GM21381 (cell line): ENCODE measurements around the gene MARCHF9.

ENCODE experiments used
- ATAC-seq: cut with Tn5 transposase; IDR thresholded peaks from one replicate; pipeline ENCODE4 v1.9.1; 2021; ENCODE audit warnings: mild to moderate bottlenecking, moderate library complexity; ENCODE audit not compliant: unreplicated experiment

Gene MARCHF9

DNA sequence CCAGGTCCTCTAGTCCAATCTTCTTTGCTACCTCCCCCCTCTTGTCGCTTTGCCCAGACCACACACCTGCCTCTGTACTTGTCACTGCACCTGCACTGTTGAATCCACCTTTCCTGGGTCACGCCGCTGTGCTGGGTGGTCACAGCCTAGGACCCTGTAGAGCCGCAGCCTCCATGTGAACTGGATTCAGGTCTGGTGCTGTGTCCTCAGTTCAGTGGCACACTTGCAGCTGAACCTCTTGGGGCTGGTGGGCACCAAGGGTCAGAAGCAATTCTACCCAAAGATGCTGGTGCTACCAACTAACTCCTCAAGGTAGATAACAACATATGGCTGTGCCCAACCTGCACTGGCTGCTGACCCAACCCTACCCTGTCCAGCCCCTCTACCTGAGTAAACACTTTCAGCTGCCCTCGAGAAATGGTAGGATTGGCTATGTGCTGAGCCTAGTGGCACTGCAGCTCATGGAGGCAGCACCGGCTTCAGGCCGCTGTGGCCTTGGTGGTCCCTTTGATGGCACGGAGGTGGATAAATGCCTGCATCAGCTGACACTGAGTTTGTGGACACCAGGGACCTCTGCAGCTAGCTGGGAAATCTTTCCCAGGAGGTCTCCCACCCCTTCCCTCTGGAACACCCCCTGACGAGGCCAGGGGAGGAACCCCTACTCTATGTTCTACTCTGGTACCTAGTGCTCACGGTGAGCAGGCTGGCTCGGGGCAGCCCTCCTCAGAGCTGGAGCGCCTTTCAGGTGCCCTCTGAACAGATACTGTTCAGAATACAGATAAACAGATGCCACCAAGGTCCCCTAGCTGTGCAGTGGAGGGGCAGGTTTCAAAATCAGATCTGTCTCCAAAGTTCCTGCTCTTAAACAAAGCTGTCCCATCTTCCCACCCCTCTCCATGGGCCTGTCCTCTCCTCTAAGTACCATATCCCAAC, 30.6 kb upstream of the MARCHF9 start:
- no peak for ATAC-seq

DNA sequence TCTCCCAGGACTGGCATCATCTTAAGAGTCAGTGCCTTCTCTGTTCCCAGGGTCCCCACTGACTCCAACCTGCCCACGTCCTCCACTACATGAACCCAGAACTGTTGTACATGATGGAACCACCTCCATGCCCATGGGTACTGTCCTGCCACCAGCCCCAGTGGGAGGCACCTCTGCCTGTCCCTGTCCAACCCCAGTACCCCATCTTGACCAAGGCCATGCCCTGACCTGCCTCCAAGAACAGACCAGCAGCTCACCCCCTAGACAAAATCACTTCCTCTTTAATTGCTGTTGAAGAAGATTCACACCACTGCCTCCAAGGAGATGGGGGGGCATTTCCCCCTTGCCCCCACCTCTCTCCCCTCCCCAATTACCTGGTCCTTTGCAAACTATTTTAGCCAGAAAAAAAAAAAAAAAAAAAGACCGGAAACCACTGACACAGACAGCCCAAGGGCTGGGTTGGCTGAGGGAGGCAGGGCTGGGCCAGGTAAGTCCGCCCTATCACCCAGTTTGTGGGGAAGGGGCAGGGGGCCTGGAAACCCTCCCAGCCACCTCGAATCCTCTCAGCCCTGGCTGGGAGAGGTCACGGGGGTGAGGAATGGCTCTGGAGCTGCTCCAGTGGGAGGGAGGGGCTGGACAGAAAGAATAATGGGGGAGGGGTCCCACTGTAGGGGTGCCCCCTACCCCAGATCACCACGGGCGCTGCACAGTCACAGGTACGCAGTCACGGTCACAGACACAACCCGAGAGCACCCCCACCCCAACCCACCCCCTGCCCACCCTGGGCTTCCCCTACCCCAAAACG, 29.8 kb upstream of the MARCHF9 start:
- ATAC-seq: no peak

DNA sequence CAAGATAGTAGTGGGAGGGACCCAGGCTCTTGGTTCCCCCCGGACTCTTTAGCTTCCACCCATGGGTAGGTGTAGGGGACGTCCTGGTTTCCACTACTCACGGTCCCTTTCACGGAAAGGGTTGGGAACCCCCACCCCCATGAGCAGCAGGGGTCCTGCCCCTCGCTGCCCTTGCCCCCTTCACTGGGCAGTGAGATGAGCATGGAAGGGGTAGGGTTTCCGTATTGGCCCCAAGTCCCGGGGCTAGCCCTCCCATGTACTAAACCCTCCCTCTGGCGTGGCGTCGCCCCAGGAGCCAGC, 29.1 kb upstream of the MARCHF9 start:
- no peak for ATAC-seq

DNA sequence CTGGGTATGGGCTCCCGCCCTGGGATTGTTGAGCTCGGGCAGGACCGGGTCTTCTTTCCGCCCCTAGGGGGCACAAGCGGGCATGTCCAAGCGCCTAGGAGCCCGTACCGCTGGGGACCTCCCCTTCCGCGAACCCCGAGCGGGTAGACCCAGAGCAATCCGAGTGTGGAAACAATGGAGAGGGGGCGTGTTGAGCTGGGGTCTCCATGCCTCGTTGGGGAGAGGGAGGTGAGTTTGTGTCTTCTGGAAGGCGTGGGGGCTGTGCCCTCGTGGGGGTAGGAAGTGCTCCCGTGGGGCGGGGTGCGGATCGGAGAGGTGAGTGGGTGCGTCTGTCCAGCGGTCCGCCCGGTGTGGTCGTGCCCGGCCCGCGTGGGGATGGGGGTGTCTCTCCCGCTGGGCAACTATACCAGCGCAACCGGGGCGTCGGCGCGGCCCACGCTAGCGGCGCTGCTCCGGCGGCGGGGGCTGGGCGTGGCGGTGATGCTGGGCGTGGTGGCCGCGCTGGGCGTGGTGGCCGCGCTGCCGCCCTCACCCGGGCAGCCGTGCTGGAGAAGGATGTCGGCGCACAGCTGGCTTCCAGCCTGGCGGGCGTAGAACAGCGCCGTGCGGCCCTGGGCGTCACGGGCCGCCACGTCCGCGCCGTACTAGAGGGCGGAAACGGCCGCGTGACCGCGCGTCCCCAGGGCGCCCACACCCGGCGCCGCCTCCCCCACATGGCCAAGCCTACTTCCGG, 28.6 kb upstream of the MARCHF9 start:
- ATAC-seq: no peak

DNA sequence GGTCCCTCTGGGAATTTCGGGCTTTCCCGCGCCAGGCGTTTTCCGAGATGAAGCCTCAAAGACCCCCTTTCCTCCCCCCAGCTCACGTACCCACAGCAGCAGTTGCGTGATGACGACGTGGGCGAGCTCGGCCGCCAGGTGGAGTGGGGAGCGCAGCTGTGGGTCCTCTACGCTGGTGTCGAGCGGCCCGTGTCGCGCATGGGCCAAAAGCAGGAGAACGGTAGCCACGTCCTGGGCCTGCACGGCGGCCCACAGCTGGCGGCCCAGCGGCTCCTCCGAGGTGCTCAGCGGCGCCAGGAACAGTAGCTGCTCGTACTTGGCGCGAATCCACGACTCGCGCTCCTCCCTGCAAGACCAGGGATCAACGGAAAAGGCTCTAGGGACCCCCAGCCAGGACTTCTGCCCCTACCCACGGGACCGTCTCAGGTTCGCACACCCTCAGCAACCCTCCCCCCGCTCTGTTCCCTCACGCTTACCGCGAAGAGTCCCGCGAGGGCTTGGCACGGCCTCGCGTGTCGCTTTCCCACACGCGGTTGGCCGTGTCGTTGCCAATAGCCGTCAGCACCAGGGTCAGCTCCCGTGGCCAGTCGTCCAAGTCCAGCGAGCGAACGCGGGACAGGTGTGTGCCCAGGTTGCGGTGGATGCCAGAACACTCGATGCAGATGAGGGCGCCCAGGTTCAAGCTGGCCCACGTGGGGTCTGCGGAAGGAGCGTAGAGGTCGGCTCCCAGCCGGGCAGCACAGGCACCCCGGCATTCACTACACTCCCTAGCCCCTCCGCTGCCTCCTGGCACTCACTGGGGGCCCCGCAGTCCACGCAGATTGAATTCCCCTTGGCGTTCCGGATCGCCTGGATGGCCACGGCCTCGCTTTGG, 27.8 kb upstream of the MARCHF9 start:
- no peak for ATAC-seq

DNA sequence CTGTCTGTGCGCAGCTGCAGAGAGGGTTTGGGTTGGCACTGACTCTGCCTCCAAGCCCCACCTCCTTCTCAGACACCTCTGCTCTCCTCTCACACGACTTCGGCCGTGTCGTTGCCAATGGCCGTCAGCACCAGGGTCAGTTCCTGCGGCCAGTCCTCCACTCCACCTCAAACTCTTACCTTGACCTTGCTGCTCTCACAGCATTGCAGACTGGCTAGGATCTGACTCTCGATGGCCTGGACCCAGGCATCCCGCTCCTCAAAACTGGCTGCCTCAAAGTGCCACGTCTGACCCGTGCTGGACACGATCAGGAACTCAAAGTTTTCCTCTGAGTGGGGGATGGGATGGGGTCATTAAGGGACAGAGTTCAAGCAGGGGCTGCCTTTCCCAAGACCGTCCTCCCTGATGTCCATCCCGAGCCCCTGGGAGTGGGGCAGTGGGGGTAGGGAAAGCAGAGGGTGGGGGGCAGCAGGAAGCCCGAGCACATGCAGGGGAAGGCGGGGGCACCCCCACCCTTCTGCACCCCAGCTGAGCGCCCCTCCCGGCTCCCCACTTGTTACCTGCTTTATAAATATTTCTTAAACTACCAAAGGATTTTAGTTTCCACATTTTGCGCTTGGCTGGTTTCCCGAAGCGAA, 27.0 kb upstream of the MARCHF9 start:
- ATAC-seq: no peak

DNA sequence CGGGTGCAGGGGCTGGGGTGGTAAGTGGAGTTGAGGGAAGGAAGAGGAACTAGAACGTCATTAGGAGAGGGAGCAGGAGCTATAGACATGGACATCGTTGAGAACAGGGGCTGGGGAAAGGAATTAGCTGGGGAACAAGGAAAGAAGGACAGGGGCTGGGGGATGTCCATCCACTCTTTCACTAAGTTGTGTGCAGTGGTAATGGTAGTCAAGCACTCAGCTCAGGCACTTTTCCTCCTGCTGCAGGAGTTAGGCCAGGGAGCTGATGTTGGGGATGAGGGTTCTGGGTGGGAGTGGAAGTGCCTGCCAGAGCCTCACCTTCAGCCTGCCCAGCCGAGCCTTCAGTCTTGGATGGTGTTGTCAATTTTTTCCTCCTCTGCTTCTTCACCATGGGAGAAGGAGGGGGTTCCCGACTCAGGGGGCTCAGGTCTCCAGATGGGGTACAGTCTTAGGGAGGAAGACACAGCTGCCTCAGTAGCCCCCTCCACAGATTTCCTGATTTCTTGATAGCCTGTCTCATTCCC, 25.5 kb upstream of the MARCHF9 start:
- no peak for ATAC-seq

DNA sequence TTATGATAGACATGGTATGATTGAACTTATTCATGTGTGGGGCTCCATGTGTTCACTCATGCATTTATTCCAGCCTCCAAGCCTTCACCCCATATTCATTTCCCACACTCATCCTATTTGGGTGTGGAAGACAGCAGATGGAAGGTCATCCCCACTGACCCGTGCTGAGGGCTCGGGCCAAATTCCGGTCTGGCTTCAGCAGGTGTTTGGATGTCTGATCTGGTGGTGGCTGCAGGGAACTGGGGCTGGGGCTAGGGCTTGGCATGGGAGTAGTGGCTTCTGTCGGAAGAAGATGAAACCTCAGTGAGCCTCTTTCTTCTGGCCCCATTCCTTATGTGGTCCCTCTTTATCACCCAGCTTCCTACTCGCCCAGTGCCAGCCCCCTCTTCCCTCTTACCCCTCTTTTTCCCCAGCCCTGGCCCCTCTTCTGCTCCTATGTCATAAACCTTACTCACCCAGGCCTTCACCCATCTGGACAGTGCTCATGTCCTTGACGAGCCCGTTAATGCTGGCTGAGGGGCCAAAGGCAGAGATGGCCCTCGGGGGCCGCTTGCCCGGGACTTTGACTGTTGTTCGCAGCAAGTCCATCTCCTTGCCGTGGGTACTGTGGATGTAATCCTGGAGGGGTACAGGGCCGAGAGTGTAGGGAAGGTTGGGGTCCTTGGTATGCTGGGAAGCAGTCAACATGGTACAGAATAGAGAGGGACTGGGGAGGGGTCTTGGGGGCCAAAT, 24.4 kb upstream of the MARCHF9 start:
- no peak for ATAC-seq

DNA sequence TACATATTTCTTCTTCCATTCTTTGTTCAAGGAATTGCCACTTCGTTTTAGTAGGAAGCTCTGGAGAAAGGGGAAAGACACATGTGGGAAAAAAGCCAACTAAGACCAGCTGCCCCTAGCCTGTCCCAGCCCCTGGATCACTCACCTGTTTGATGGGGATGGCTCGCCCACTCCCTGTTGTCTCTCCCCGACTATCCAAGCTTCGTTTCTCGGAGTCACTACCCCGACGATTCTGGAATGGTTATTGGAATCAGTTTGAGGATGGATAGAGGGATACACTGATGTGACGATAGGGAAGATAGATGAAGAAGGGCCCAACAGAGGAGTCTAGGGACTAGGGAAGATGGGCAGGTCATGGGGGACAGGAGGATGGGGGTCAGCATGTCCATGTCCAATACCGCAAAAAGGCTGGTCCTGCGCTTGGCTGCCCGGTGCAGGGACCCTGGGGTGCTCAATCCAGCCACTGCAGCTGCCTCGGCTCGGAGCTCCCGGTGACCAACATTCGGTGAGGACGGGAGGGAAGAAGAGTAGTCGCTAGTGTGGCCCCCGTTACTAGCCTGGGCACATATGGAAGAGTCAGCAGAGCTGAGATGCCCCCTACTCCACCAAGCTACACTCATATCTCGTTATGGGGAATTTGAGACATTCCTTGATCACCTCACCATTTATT, 23.4 kb upstream of the MARCHF9 start:
- ATAC-seq: no peak

DNA sequence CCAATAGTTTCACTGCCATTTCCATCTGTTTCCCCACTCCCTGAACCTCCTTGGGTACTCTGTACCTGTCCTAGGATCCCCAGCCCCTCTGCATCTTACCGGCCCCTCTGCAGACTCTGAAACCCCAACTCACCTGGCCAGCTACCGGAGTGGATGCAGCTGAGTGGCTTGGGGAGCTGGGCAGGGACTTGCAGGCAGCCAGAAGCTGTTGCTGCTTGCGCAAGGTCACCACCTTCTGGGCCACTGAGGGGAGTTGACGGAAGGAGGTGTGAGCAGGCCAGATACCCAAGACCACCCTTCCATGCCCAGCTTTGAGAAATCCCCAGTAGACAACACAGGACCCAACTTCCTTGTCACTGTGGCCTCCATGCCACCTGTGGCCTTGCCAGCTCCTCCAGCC, 22.6 kb upstream of the MARCHF9 start:
- no peak for ATAC-seq

DNA sequence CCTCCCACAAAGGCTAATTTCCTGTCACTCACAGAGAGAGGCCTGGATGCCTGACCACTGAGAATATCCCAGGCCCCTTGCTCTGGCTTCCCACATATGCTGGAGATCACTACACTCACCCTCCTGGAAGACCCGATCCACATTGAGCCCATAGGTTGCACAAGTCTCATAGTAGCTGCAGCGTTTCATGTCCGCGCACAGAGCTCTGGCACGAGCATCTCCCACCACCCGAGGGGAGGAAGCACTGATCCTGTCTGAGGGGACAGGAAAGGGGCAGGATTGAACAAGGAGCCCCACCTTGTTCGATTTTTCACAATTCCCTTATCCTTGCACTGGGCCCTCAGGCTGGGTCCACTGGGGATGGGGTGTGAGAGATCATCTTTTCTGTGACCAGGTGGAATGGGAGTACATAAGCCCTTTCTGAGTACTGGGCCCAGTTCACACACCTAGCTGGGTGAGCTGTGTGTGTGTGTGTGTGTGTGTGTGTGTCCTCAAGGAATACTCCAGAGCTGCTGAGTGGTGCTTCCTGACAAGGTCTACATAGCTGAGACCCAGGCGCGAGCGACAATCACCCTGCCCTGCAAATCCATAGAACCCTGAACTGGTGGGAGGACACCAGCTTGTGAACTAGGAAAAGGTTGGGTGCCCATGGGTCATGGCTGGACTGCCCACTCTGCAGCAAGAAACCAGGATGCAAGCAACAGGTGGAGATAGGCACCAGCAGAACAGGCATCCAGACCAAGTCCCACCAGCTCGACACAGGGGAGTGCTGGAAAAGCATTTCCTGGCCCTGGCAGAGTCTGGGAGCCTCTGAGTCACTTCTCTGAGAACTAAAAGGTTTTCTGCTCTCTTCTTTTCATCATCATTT, 21.9 kb upstream of the MARCHF9 start:
- ATAC-seq: no peak

DNA sequence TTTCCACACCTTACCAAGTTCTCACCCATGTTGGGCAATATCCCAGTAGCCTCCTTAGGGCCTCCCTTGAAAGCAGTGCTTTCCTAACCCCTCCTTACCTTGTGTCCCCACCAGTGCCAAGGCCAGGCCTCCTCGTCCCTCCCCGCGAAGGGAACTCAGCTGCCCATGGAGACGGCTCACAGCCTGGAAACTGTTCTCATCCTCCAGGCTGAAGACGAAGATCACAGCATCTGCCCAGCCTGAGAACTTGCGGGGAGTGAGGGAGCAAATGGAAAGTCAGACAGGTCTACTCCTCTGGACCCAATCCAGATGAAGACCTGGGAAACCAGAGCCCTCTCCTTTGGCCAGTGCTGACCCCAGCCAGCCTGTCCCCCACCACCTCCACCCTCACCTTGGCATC, 21.0 kb upstream of the MARCHF9 start:
- no peak for ATAC-seq

DNA sequence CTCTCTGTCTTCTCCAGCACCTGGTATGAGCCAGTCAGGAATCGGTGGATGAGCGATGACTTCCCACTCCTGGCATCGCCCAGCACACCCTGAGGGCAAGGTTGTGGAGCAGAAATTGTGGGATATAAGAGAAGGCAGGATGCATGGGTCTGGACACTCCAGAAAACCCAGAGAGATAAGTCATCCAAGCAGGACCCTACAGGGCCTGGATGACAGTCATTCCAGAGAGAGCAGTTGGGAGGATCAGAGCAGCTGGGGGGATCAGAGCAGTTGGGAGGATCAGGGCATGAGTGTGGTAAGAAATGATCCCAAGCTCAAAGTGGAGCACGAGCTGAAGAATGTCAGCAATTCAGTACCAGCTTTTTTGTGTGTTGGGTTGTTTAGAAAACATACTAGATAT, 20.3 kb upstream of the MARCHF9 start:
- ATAC-seq: no peak

DNA sequence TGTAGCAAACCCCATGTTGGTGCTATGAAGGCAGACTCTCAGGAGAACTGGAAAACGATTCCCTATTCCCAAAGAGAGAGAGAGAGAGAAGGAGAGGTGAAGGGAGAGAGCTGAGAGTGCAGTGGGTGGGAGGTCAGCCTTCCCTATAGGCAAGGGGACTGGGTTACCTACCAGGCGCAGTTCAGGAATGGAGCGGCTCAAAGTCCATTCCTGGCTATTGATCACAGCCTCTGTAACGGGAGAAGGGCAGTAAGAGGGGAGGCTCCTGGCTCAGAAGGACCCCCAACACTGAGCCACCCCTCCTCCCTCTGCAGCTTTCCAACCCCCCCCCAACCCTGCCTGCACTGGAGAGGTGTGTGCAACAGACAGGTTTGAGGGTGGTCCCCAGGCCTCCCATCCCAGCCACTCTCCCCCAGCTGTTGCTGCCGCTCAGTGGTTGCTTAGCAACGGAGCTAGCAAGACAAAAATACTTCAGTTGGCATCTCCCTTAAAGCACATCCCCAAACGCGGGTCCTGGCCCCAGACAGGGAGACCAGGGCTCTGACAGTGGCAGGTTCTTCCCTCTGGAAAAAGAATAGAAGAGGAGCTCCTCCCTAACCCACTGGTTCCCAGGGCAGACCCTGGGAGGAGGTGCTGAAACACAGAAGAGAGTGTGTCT, 19.6 kb upstream of the MARCHF9 start:
- ATAC-seq: no peak

DNA sequence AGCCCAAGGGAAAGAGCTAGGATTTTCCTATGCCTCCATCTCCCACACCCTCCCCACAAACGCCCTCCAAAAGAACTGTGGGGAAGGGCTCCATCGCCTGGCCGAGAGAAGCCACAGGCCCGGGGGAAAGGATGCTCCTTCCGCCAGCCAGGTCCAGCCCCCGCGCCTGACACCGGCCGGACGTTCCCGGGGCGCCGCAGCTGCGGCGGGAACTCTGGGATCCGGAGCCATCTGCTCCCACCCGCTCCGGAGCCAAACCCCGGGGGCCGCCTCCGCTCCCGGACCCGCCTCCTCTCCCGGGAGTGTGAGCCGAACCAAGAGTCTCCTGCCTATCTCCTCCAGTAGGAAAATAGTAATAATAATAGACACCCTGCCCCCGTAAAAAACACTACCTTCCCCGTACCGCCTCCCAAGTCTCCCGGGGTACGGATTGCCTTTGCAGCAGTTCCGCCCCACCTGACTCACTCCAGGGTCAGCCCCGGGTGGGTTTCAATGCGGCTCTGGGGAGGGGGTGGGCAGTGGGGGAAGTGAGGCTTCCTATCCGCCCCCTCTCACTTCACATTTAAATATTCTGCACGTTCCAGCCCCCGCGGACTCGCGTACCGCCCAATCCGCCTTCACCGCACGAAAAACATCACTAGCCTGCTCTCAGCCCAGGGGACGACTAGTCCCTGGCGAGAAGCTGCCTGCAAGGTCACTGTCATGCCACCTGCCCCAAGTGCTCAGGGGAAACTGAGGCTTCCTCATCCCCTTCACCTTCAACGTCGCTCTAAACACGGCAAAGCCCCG, 18.8 kb upstream of the MARCHF9 start:
- no peak for ATAC-seq

DNA sequence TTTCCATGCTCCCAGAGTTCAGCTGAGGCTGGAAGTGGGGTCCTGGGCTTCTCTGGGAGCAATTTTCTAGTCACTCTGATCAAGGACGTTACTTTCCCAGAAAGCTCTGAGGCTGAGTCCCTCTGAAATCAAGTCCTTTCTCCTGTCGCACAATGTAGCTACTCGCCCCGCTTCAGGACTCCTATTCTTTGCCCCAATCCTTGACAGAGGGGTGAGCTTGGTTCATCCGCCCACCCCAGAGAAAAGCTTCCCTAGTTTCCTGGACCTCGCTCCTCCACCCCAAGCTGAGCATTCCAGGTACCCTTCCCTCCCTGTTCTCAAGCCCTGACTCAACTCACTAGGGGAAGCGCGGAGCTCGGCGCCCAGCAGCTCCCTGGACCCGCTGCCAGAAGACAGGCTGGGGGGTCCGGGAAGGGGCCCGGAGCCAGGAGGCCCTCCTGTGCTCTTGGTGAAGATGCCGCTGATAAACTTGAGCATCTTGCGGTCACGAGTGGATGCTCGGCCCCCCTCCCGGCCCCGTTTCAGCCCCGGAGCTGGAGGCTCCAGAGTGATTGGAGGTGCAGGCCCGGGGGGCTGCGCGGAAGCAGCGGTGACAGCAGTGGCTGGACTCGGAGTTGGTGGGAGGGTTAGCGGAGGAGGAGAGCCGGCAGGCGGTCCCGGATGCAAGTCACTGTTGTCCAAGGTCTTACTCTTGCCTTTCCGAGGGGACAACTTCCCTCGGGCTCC, 18.0 kb upstream of the MARCHF9 start:
- ATAC-seq: no peak
